Esophagus (tissue), 2 donors: ENCODE results near the gene SART3. TPM values are rescaled to one million over a fixed set of nuclear protein-coding genes. Genes with fewer than 3 reads are reported as not detected.
"Not testable (repeated sequence)": the region's sequence is repeated elsewhere in the genome, so short reads cannot be mapped to it uniquely, and the experiment has no call there.

Experiments used
- H3K27ac ChIP-seq, 2 donors: one replicate each; pipeline ENCODE4 v1.5.1; 2013; ENCODE audit warnings: low read depth in 2 of 2, mild to moderate bottlenecking in 2 of 2, inconsistent platforms in 1 of 2, low read length in 1 of 2, moderate library complexity in 1 of 2
- H3K27me3 ChIP-seq, 2 donors: one replicate each; pipeline ENCODE4 v1.6.1; 2013; ENCODE audit warnings: low read length in 2 of 2, control low read depth in 1 of 2, mild to moderate bottlenecking in 1 of 2; ENCODE audit not compliant: insufficient read depth in 2 of 2, control insufficient read depth in 1 of 2
- H3K36me3 ChIP-seq, 2 donors: one replicate each; pipeline ENCODE4 v1.6.1; 2013; ENCODE audit warnings: low read length in 1 of 2; ENCODE audit not compliant: control insufficient read depth in 2 of 2, insufficient read depth in 2 of 2
- H3K4me1 ChIP-seq, 2 donors: one replicate each; pipeline ENCODE4 v1.6.1; 2013; ENCODE audit warnings: low read length in 1 of 2; ENCODE audit not compliant: control insufficient read depth in 2 of 2, insufficient read depth in 2 of 2
- H3K4me3 ChIP-seq, 2 donors: one replicate each; pipeline ENCODE4 v1.5.1; 2013; ENCODE audit warnings: low read length in 2 of 2, mild to moderate bottlenecking in 2 of 2, low read depth in 1 of 2, moderate library complexity in 1 of 2
- H3K9me3 ChIP-seq, 2 donors: one replicate each; pipeline ENCODE4 v1.6.1; 2013; ENCODE audit warnings: mild to moderate bottlenecking in 2 of 2, low read depth in 1 of 2, low read length in 1 of 2, moderate library complexity in 1 of 2; ENCODE audit not compliant: control insufficient read depth in 2 of 2, insufficient read depth in 1 of 2
- WGBS, 2 donors: extraction: QIAGEN DNeasy Blood & Tissue Kit; methylation state at CpG; one replicate each; pipeline ENCODE4 v1.1.7; 2013; 5-methylcytosine and 5-hydroxymethylcytosine counted together
- polyA plus RNA-seq, 2 donors: library from polyadenylated mRNA; stranded (reverse); fragments of 200-250 nt; gene quantifications; one replicate each; pipeline ENCODE4 v1.2.3, GENCODE V29; 2013
- donor health status: healthy with polysubstance abuse.
- donor health status: Bipolar disorder and iron deficiency.

The SART3 gene
- polyA plus RNA-seq, 2 donors = 10.8 to 16.0 TPM

- H3K4me1 ChIP-seq, H3K4me3 ChIP-seq, H3K27ac ChIP-seq, H3K36me3 ChIP-seq, H3K27me3 ChIP-seq, H3K9me3 ChIP-seq: not testable (repeated sequence)
- WGBS, 2 donors = 91 to 95% methylated on average over 9 of the region's 9 CpGs
Observed at GRCh38 chr12:108590463-108590862, 29.5 kb upstream of the SART3 start.

- H3K9me3 ChIP-seq = no peaks in the 10 kb centered on the region
- no peaks in the 10 kb centered on the region for H3K27me3 ChIP-seq
- no peak overlapping the region for H3K27ac ChIP-seq
- peaks cover 0 to 3% of the 10 kb centered on the region in 2 donors for H3K4me1 ChIP-seq
- H3K4me3 ChIP-seq = no peak overlapping the region
- no peaks in the 10 kb centered on the region for H3K36me3 ChIP-seq
- 66 to 71% methylated on average over 7 of the region's 7 CpGs for WGBS, 2 donors
Observed at GRCh38 chr12:108589840-108590229, 28.9 kb upstream of the SART3 start.

DNA sequence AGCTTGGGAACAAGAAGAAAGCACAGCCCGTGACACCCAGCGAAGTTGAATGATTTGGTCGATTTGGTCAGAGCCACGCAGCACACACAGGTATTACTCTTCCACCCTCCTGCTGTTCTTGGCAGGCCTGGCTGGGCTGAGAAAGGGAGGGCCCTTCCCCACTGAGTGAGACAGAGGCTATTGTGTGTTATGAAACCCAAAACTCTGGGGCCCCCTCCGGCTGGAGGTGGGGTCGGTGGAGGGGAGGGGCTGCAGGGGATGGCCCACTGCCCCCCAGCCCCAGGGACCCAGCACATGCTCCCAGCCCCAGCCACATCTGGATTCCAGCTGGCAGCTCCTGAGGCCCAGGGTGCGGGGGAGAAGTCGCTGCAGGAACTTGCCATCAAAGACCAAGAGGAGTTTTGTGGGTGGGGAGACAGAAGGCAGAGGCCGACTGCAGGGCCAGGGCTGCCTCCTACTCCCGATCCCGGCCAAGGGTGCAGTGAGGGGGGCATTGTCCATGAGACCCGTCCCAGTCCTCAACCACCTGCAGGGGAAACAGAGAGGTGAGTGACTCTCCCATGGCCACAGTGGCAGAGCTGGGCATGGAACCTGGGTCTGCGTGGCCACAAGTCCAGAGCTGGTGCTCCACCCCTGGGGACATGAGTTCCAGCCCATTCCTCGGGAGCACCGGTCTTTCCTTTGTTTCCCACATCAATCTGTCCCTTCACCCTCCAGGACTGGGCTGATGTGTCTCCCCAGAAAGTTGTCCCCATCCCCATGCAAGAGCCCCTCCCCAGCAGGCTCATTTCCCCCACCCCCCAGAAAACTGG is 28.3 kb upstream of the SART3 start:
- 32% methylated on average over 14 to 15 of the region's 15 CpGs for WGBS, 2 donors
- H3K27me3 ChIP-seq = no peaks in the 10 kb centered on the region
- no peak overlapping the region for H3K27ac ChIP-seq
- H3K4me1 ChIP-seq = peaks cover 0 to 3% of the 10 kb centered on the region in 2 donors
- no peaks in the 10 kb centered on the region for H3K36me3 ChIP-seq
- H3K9me3 ChIP-seq = no peaks in the 10 kb centered on the region
- H3K4me3 ChIP-seq = no peak overlapping the region

DNA sequence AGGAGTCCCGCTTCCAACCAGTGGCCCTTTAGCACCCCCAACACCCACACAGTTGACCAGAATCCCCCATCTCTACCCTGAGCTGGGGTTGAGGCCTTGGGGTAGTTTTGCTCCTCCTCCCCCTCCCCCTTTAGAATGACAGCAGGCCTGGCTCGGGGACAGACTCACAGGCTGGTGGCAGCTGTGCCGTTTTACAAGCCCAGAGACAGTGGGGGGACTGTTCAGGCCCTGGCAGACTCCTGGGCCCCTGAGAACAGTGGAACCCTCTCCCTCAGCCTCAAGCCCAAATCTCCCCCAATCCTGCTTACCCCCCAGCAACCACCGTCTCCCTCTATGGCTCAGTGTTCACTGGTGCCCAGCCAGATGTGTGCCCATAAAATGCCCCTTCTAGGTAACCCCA is 26.9 kb upstream of the SART3 start:
- Histone ChIP-seq H3K27ac (no peak overlapping the region), H3K9me3 (no peaks in the 10 kb centered on the region), H3K4me1 (peaks cover 0 to 3% of the 10 kb centered on the region in 2 donors), H3K4me3 (no peak overlapping the region), H3K36me3 (no peaks in the 10 kb centered on the region), H3K27me3 (no peaks in the 10 kb centered on the region)
- 77 to 80% methylated on average over 4 of the region's 4 CpGs for WGBS, 2 donors

DNA sequence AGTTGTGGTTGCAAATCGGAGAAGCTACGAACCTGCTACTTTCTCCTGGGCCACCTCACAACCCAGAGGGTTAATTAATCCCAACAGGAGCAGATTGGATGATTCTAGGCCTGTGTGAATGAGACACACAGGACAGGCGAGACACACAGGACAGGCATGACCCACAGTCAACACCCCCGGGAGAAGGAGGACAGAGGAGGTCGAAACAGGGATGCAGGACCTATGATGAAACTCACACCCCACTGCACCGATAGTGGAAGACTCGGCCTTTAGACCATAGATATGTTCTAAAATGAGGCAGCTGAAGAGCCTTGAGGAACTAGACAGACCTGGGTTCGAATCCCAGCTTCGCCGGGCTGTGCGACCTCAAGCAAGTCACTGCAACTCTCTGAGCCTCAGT is 25.3 kb upstream of the SART3 start:
- Histone ChIP-seq H3K27me3 (no peaks in the 10 kb centered on the region), H3K36me3 (no peaks in the 10 kb centered on the region), H3K9me3 (no peaks in the 10 kb centered on the region), H3K4me1 (peaks cover 0 to 3% of the 10 kb centered on the region in 2 donors), H3K4me3 (no peak overlapping the region), H3K27ac (no peak overlapping the region)
- WGBS, 2 donors = 92 to 94% methylated on average over 11 of the region's 11 CpGs

DNA sequence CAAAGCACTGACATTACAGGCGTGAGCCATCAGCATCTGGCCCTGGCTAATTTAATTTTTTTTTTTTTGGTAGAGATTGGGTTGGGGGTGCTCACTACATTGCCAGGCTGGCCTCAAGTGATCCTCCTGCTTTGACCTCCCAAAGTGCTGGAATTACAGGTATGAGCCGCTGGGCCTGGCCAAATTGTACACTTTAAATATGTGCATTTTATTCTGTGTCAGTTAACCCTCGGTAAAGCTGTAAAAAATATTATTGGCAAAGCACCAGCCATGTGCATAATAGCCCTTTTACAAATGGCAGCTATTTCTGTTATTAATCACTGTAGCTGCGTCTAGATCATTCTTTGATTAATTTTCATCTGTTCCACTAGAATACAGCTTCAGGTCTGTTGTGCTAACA is 24.9 kb upstream of the SART3 start:
- H3K4me1 ChIP-seq = peaks cover 0 to 3% of the 10 kb centered on the region in 2 donors
- no peak overlapping the region for H3K4me3 ChIP-seq
- H3K36me3 ChIP-seq = no peaks in the 10 kb centered on the region
- no peaks in the 10 kb centered on the region for H3K27me3 ChIP-seq
- 56 to 63% methylated on average over 4 of the region's 4 CpGs for WGBS, 2 donors
- H3K27ac ChIP-seq = no peak overlapping the region
- no peaks in the 10 kb centered on the region for H3K9me3 ChIP-seq

DNA sequence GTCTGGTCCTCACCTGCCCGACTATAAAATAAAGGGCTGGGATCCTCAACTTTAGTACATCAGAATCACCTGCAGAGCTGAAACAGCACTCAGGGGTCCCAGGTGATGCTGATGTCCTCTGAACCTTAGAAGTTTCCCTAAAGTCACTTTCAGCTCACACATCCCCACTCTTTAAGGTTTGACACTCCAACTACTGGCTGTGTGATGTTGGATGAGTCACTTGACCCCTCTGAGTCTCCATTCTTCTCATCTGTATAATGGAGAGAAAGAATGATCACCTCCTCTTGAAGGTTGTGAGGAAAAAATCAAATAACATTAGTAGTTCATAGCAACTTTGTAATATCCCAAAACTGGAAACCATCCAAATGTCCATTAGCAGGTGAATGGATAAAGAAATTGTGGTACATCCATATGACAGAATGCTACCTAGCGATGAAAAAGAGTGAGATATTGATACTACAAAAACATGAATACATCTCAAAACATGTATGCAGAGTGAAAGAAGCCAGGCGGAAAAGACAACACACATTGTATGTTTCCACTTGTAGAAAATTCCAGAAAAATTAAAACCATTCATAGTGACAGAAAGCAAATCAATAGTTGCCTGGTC is 23.6 kb upstream of the SART3 start:
- Histone ChIP-seq H3K27me3 (no peaks in the 10 kb centered on the region), H3K4me3 (no peak overlapping the region), H3K27ac (no peak overlapping the region), H3K4me1 (peaks cover 0 to 3% of the 10 kb centered on the region in 2 donors), H3K36me3 (no peaks in the 10 kb centered on the region), H3K9me3 (no peaks in the 10 kb centered on the region)
- WGBS, 2 donors = 69 to 78% methylated on average over 3 of the region's 3 CpGs

GRCh38 chr12:108583991-108584390 is 23.0 kb upstream of the SART3 start:
- whole genome bisulfite sequencing, 2 donors = 50 to 52% methylated on average over 7 of the region's 7 CpGs
- Histone ChIP-seq H3K27me3 (no peaks in the 10 kb centered on the region), H3K4me3 (no peak overlapping the region), H3K9me3 (peaks cover 0 to under 1% of the 10 kb centered on the region in 2 donors), H3K4me1 (no peaks in the 10 kb centered on the region), H3K36me3 (no peaks in the 10 kb centered on the region), H3K27ac (no peak overlapping the region)

- no peak overlapping the region for H3K27ac ChIP-seq
- H3K9me3 ChIP-seq = peaks cover 0 to 6% of the 10 kb centered on the region in 2 donors
- H3K4me3 ChIP-seq = no peak overlapping the region
- no peaks in the 10 kb centered on the region for H3K4me1 ChIP-seq
- WGBS, 2 donors = 81 to 82% methylated on average over 10 of the region's 10 CpGs
- no peaks in the 10 kb centered on the region for H3K27me3 ChIP-seq
- H3K36me3 ChIP-seq = no peaks in the 10 kb centered on the region
Observed at GRCh38 chr12:108582978-108583770, 22.2 kb upstream of the SART3 start.
